Activated CD4-positive, alpha-beta T cell treated with anti-CD3 and anti-CD28 coated beads, Interleukin-2, amount 10 ng/mL, durations not matched to agents 7 days and 5 days (primary cell): Measurements from ENCODE around the gene SCGB1D1. TPM values are rescaled to one million over a fixed set of nuclear protein-coding genes. Genes with fewer than 3 reads are reported as not detected.

Experiments used
- total RNA-seq, 2 experiments: library from RNA; stranded (reverse); gene quantifications; one replicate each; pipeline ENCODE4 v1.2.3, GENCODE V29; 2021

Gene SCGB1D1
- total RNA-seq, 2 experiments from 2014 or later = not detected

Other genes with a start within 250 kb of the SCGB1D1 start
- gene BEST1, start 239.9 kb upstream of the SCGB1D1 start, total RNA-seq = not detected
- 100 to 1,000 TPM; 751 to 840 TPM for gene FTH1, start 222.6 kb upstream of the SCGB1D1 start, total RNA-seq
- 100 to 1,000 TPM; 200 to 204 TPM for gene INCENP, start 66.2 kb upstream of the SCGB1D1 start, total RNA-seq
- gene SCGB2A1, start 18.5 kb downstream of the SCGB1D1 start, total RNA-seq = not detected
- gene SCGB1D2, start 52.0 kb downstream of the SCGB1D1 start, total RNA-seq = not detected
- gene SCGB2A2, start 79.9 kb downstream of the SCGB1D1 start, total RNA-seq = not detected
- not detected for gene SCGB1D4, start 108.9 kb downstream of the SCGB1D1 start, total RNA-seq
- 1 to 10 TPM in 1 of 2 experiments, under 1 TPM in 1; 0.84 to 1.2 TPM for gene ASRGL1, start 147.2 kb downstream of the SCGB1D1 start, total RNA-seq
- not detected for gene SCGB1A1, start 228.8 kb downstream of the SCGB1D1 start, total RNA-seq